Neutrophil (primary cell): ENCODE measurements around the gene S1PR2.
"Not testable (repeated sequence)": the region's sequence is repeated elsewhere in the genome, so short reads cannot be mapped to it uniquely, and the experiment has no call there.

Source experiments
- H3K27ac ChIP-seq: fragments of 200-600 bp; sonication (generic); 2 replicates; pipeline ENCODE4 v1.5.1; 2016; ENCODE audit warnings: mild to moderate bottlenecking, moderate library complexity
- H3K27me3 ChIP-seq: fragments of 200-600 bp; sonication (generic); 2 replicates; pipeline ENCODE4 v1.6.0; 2016; ENCODE audit warnings: mild to moderate bottlenecking
- H3K36me3 ChIP-seq: fragments of 200-600 bp; sonication (generic); 2 replicates; pipeline ENCODE4 v1.5.1; 2017
- H3K4me1 ChIP-seq, 2 experiments: fragments of 200-600 bp in 1 of 2; sonication (generic) in 1 of 2; 1 replicate in 1 of 2; 2 replicates in 1 of 2; pipeline versions ENCODE4 v1.5.1 to v1.6.1; 2013 to 2016; ENCODE audit warnings: low read depth in 1 of 2, low read length in 1 of 2, mild to moderate bottlenecking in 1 of 2, moderate library complexity in 1 of 2; ENCODE audit not compliant: control insufficient read depth in 1 of 2, insufficient read depth in 1 of 2
- H3K4me3 ChIP-seq, 2 experiments: fragments of 200-600 bp in 1 of 2; sonication (generic) in 1 of 2; 1 replicate in 1 of 2; 2 replicates in 1 of 2; pipeline ENCODE4 v1.5.1; 2013 to 2016; ENCODE audit warnings: low read depth in 1 of 2, low read length in 1 of 2, mild to moderate bottlenecking in 1 of 2, moderate library complexity in 1 of 2
- H3K9me3 ChIP-seq: fragments of 200-600 bp; sonication (generic); 2 replicates; pipeline ENCODE4 v1.5.1; 2016
- TF ChIP-seq, protein P1 (sequence below): fragments of 200-600 bp; sonication (generic); IDR thresholded peaks from 2 replicates; pipeline ENCODE4 v1.5.1; 2016; ENCODE audit warnings: antibody characterized with exemption

Gene S1PR2

GRCh38 chr19:10251792-10252694 lies 20.9 kb upstream of the S1PR2 start, which contains the start of gene MRPL4:
Gene MRPL4, plus strand, starts transcription at chr19:10252214. Its CDS starts 40 bp downstream, at chr19:10252254.
- peaks cover 10% of the 10 kb centered on the region for H3K36me3 ChIP-seq
- H3K9me3 ChIP-seq: no peaks in the 10 kb centered on the region
- peak within 1 kb of the TSS; percentile 76 for H3K27ac ChIP-seq
- TF ChIP-seq, protein P1, sequence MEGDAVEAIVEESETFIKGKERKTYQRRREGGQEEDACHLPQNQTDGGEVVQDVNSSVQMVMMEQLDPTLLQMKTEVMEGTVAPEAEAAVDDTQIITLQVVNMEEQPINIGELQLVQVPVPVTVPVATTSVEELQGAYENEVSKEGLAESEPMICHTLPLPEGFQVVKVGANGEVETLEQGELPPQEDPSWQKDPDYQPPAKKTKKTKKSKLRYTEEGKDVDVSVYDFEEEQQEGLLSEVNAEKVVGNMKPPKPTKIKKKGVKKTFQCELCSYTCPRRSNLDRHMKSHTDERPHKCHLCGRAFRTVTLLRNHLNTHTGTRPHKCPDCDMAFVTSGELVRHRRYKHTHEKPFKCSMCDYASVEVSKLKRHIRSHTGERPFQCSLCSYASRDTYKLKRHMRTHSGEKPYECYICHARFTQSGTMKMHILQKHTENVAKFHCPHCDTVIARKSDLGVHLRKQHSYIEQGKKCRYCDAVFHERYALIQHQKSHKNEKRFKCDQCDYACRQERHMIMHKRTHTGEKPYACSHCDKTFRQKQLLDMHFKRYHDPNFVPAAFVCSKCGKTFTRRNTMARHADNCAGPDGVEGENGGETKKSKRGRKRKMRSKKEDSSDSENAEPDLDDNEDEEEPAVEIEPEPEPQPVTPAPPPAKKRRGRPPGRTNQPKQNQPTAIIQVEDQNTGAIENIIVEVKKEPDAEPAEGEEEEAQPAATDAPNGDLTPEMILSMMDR: no peak
- H3K4me1 ChIP-seq: peaks cover 10 to 13% of the 10 kb centered on the region in 2 experiments
- H3K27me3 ChIP-seq: no peaks in the 10 kb centered on the region
- H3K4me3 ChIP-seq: peak within 1 kb of the TSS; percentile 94 to 97

DNA sequence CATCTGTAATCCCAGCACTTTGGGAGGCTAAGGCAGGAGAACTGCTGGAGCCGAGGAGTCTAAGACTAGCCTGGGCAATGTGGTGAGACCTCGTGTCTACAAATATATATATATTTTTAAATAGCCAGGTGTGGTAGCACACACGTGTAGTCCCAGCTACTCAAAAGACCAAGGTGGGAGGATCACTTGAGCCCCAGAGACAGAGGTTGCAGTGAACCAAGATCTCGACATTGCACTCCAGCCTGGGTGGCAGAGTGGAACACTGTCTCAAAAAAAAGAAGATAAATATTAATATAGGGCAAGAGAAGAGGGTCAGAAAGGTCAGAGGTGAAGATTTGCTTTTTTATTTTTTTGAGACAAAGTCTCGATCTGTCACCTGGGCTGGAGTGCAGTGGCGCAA lies 15.4 kb upstream of the S1PR2 start:
- Histone ChIP-seq H3K27me3 (no peaks in the 10 kb centered on the region), H3K4me3 (no peak overlapping the region), H3K36me3 (no peaks in the 10 kb centered on the region), H3K27ac (no peak overlapping the region), H3K4me1 (peaks cover 0 to 5% of the 10 kb centered on the region in 2 experiments), H3K9me3 (no peaks in the 10 kb centered on the region)
- TF ChIP-seq, protein P1: no peak

DNA sequence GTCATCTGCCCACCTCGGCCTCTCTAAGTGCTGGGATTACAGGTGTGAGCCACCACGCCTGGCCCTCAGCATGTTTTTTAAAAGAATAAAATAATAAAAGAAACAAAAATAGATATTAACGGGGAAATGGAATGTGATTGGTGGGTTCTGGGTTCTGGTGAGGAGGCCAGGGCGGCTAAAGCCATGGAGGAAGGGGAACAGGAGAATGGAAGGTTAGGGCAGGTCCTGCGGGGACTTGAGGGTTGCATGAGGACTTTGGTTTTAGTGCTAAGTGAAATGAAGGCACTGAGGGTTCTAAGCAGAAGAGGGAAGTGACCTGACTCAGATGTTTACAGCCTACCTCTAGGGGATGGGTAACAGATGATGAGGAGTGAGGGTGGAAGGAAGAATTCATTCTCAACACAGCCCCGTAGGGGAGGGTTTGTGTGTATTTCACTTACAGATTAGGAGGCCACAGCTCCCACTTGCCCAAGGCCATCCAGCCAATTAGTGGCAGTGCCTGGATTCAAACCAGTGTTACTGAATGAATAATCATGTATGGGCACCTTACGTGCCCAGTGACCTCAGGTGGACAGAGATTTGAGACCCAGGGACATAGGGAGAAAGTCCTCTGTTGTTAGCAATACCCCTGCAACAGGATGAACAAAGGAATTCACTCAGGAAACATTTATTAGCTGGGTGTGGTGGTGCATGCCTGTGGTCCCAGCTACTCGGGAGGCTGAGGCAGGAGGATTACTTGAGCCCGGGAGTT lies 14.2 kb upstream of the S1PR2 start:
- TF ChIP-seq, protein P1: no peak
- Histone ChIP-seq H3K4me3 (no peak overlapping the region), H3K4me1 (no peaks in the 10 kb centered on the region), H3K27ac (no peak overlapping the region), H3K9me3 (no peaks in the 10 kb centered on the region), H3K27me3 (no peaks in the 10 kb centered on the region), H3K36me3 (no peaks in the 10 kb centered on the region)

DNA sequence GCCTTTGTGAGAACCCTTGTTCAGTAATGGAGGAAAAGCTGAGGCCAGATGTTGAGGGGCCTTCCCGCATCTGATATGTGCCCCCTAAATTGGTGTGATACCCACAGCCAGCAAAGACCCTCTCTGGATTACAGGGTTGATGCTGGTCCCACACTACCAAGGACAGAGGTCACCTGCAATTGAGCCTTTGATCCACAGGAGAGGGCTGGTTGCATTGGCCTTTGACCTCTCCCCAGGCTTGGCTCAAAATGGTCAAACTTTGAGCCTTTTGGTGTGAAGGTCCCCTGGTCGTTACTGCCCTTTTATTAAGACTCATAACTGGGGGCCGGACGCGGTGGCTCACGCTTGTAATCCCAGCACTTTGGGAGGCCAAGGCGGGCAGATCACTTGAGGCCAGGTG lies 12.5 kb upstream of the S1PR2 start:
- Histone ChIP-seq H3K36me3 (no peaks in the 10 kb centered on the region), H3K27me3 (no peaks in the 10 kb centered on the region)
- TF ChIP-seq, protein P1: no peak

GRCh38 chr19:10241826-10242449 lies 10.8 kb upstream of the S1PR2 start:
- not testable (repeated sequence) for H3K9me3 ChIP-seq, H3K27ac ChIP-seq, H3K4me3 ChIP-seq, H3K36me3 ChIP-seq, H3K4me1 ChIP-seq, H3K27me3 ChIP-seq

More for the DNA sequence above, 12.5 kb upstream of the S1PR2 start:
- Histone ChIP-seq H3K4me1 (no peaks in the 10 kb centered on the region), H3K27ac (no peak overlapping the region), H3K9me3 (no peaks in the 10 kb centered on the region), H3K4me3 (no peak overlapping the region)
